Measurements from ENCODE around the gene RPL23.

The RPL23 gene

DNA sequence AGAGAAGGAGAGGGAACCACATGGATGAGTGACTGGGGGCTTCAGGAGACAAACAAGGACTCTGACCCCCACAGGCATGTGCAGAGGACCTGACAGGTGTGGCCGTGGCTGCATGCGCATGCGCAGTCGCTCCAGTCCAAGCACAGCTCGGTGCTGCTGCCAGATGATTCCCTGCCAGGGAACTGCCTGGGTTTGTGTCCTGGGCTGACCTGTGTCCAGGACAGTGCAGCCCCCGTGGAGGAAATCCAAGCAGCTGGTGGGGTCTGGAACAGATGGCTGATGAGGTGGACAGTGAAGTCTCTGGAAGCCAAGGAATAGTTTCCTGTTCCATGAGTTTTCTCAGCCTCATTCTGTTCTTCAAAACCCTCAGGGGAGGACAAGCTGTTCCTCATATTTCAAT, 43.7 kb upstream of the RPL23 start:
- DNase-seq (ENCODE audit: low read depth in 1 of 2, low spot score in 1 of 2) = no peak

DNA sequence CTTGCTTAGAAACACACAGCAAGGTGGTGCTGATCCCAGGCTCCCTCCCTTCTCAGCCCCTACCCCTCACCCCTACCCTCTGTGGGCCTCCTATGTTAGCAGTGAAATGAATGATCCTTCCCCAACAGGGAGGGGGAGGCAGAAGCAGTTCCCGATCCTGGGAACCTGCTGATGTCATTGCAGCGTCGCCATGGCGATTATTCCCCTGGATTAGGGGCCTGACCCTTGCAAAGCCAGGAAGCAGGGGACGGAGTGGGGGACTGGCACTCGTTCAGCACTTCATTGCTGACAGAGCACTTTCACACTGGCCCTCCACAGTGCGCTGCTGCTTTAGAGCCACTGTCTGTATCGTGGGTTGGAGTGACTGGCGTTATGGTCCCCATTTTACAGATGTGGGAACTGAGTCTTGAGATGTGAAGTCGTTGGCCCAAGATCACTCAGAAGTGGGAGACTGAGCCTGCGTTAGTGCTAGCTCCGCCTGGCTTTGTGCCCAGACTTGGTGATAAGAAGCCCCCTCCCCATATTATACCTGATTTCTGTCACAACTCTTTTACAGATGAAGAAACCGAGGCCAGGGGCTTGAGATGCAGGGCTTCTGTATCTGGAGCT, 42.9 kb upstream of the RPL23 start:
- no peak for TF ChIP-seq CTCF (IDR thresholded peaks at IDR 0.05; ENCODE audit: insufficient read depth, low read length)
- TF ChIP-seq, protein P1, sequence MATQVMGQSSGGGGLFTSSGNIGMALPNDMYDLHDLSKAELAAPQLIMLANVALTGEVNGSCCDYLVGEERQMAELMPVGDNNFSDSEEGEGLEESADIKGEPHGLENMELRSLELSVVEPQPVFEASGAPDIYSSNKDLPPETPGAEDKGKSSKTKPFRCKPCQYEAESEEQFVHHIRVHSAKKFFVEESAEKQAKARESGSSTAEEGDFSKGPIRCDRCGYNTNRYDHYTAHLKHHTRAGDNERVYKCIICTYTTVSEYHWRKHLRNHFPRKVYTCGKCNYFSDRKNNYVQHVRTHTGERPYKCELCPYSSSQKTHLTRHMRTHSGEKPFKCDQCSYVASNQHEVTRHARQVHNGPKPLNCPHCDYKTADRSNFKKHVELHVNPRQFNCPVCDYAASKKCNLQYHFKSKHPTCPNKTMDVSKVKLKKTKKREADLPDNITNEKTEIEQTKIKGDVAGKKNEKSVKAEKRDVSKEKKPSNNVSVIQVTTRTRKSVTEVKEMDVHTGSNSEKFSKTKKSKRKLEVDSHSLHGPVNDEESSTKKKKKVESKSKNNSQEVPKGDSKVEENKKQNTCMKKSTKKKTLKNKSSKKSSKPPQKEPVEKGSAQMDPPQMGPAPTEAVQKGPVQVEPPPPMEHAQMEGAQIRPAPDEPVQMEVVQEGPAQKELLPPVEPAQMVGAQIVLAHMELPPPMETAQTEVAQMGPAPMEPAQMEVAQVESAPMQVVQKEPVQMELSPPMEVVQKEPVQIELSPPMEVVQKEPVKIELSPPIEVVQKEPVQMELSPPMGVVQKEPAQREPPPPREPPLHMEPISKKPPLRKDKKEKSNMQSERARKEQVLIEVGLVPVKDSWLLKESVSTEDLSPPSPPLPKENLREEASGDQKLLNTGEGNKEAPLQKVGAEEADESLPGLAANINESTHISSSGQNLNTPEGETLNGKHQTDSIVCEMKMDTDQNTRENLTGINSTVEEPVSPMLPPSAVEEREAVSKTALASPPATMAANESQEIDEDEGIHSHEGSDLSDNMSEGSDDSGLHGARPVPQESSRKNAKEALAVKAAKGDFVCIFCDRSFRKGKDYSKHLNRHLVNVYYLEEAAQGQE (IDR thresholded peaks at IDR 0.05; ENCODE audit: insufficient replicate concordance, low read depth) = no peak
- no peak for TF ChIP-seq SPI1 (IDR thresholded peaks at IDR 0.05; ENCODE audit: borderline replicate concordance, low read depth)
- TF ChIP-seq GABPA (IDR thresholded peaks at IDR 0.05; ENCODE audit: low read depth) = no peak
- TF ChIP-seq POLR2AphosphoS5 (IDR thresholded peaks at IDR 0.05; ENCODE audit: low read depth) = no peak
- H3K27ac ChIP-seq (replicated peaks) = peak overlapping the region; percentile 96
- H3K4me3 ChIP-seq (replicated peaks; ENCODE audit: insufficient read depth, low read length) = no peak overlapping the region
- no peak for DNase-seq (ENCODE audit: low read depth in 1 of 2, low spot score in 1 of 2)
- H3K27me3 ChIP-seq (ENCODE audit: insufficient read depth, poor library complexity, severe bottlenecking) = no peaks in the 10 kb centered on the region

More for the DNA sequence above, 43.7 kb upstream of the RPL23 start:
- no peak overlapping the region for H3K4me3 ChIP-seq (replicated peaks; ENCODE audit: insufficient read depth, low read length)
- H3K27ac ChIP-seq (replicated peaks) = peak overlapping the region; percentile 96
- no peak for TF ChIP-seq POLR2AphosphoS5 (IDR thresholded peaks at IDR 0.05; ENCODE audit: low read depth)
- no peak for TF ChIP-seq SPI1 (IDR thresholded peaks at IDR 0.05; ENCODE audit: borderline replicate concordance, low read depth)
- TF ChIP-seq CTCF (IDR thresholded peaks at IDR 0.05; ENCODE audit: insufficient read depth, low read length) = no peak
- TF ChIP-seq, protein P1 (IDR thresholded peaks at IDR 0.05; ENCODE audit: insufficient replicate concordance, low read depth) = no peak
- TF ChIP-seq GABPA (IDR thresholded peaks at IDR 0.05; ENCODE audit: low read depth) = no peak
- H3K27me3 ChIP-seq (ENCODE audit: insufficient read depth, poor library complexity, severe bottlenecking) = no peaks in the 10 kb centered on the region

DNA sequence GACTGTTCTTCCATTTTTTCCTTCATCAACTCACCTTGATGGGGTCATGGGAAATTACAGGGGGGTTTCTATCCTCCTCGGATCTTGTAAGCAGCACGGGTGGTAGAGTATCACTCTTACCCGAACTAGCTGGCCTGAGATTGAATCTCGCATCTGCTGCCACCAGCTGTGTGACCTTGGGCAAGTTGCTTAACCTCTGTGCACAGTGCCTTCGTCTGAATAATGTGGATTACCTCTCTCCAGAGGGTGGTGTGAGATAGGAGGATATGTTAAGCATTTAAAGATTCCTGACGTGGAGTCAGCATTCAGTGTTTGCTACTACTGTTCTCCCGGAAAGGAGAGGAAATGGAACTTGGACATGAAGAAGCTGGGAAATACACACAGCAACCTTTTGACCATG, 40.8 kb upstream of the RPL23 start:
- Histone ChIP-seq H3K4me3 (replicated peaks; ENCODE audit: insufficient read depth, low read length) (no peak overlapping the region), H3K27ac (replicated peaks) (peak overlapping the region; percentile 69), H3K27me3 (ENCODE audit: insufficient read depth, poor library complexity, severe bottlenecking) (no peaks in the 10 kb centered on the region)
- TF ChIP-seq GABPA (IDR thresholded peaks at IDR 0.05; ENCODE audit: low read depth) (no peak), CTCF (IDR thresholded peaks at IDR 0.05; ENCODE audit: insufficient read depth, low read length) (no peak), SPI1 (IDR thresholded peaks at IDR 0.05; ENCODE audit: borderline replicate concordance, low read depth) (no peak), POLR2AphosphoS5 (IDR thresholded peaks at IDR 0.05; ENCODE audit: low read depth) (no peak)
- TF ChIP-seq, protein P1 (IDR thresholded peaks at IDR 0.05; ENCODE audit: insufficient replicate concordance, low read depth) = no peak
- DNase-seq (ENCODE audit: low read depth in 1 of 2, low spot score in 1 of 2) = peak in 1 of 2 experiments; percentile 33

Measured in HL-60 (cell line).